Mesendoderm (in vitro differentiated cells): Measurements from ENCODE around the gene RARS2.
"Not testable (repeated sequence)": the region's sequence is repeated elsewhere in the genome, so short reads cannot be mapped to it uniquely, and the experiment has no call there.

Experiments used
- DNase-seq: peaks from one replicate; pipeline ENCODE4 v3.0.0; 2013
- H2AK5ac ChIP-seq: 2 replicates; pipeline ENCODE4 v1.6.1; 2013; ENCODE audit warnings: low read length, inconsistent platforms
- H2BK120ac ChIP-seq: 2 replicates; pipeline ENCODE4 v1.6.1; 2013; ENCODE audit warnings: low read depth, mild to moderate bottlenecking, low read length, moderate library complexity, mixed read lengths
- H2BK15ac ChIP-seq: replicated peaks from 2 replicates; pipeline ENCODE4 v1.6.1; 2013; ENCODE audit warnings: low read depth, mild to moderate bottlenecking, moderate library complexity
- H2BK5ac ChIP-seq: 2 replicates; pipeline ENCODE4 v1.6.1; 2013; ENCODE audit warnings: low read length, inconsistent platforms
- H3K18ac ChIP-seq: 2 replicates; pipeline ENCODE4 v1.6.1; 2013; ENCODE audit warnings: mild to moderate bottlenecking, low read length, mixed read lengths
- H3K23ac ChIP-seq: one replicate; pipeline ENCODE4 v1.6.1; 2013; ENCODE audit warnings: low read length
- H3K27ac ChIP-seq: 2 replicates; pipeline ENCODE4 v1.5.1; 2013; ENCODE audit warnings: low read depth, mild to moderate bottlenecking, inconsistent platforms, low read length, moderate library complexity
- H3K27me3 ChIP-seq: 2 replicates; pipeline ENCODE4 v1.6.1; 2013; ENCODE audit warnings: low read length, control low read depth, mild to moderate bottlenecking, inconsistent platforms; ENCODE audit not compliant: insufficient read depth, poor library complexity
- H3K36me3 ChIP-seq: 2 replicates; pipeline ENCODE4 v1.6.1; 2013; ENCODE audit warnings: low read length, inconsistent platforms; ENCODE audit not compliant: control insufficient read depth, insufficient read depth
- H3K4ac ChIP-seq: one replicate; pipeline ENCODE4 v1.6.1; 2013; ENCODE audit warnings: low read depth, mild to moderate bottlenecking, low read length, moderate library complexity
- H3K4me1 ChIP-seq: 2 replicates; pipeline ENCODE4 v1.6.1; 2013; ENCODE audit warnings: low read depth, low read length, inconsistent platforms; ENCODE audit not compliant: control insufficient read depth
- H3K4me2 ChIP-seq: 2 replicates; pipeline ENCODE4 v1.6.1; 2013; ENCODE audit warnings: low read length
- H3K4me3 ChIP-seq: 2 replicates; pipeline ENCODE4 v1.5.1; 2013; ENCODE audit warnings: mild to moderate bottlenecking, low read length
- H3K56ac ChIP-seq: one replicate; pipeline ENCODE4 v1.6.1; 2013; ENCODE audit warnings: low read length
- H3K79me1 ChIP-seq: 2 replicates; pipeline ENCODE4 v1.6.1; 2013; ENCODE audit warnings: low read length, inconsistent platforms
- H3K79me2 ChIP-seq: 2 replicates; pipeline ENCODE4 v1.6.1; 2013; ENCODE audit warnings: mild to moderate bottlenecking, low read length; ENCODE audit not compliant: control insufficient read depth, insufficient read depth
- H3K9ac ChIP-seq: 2 replicates; pipeline ENCODE4 v1.6.1; 2013; ENCODE audit warnings: low read length, inconsistent platforms
- H4K5ac ChIP-seq: one replicate; pipeline ENCODE4 v1.6.1; 2013; ENCODE audit warnings: low read length
- H4K8ac ChIP-seq: one replicate; pipeline ENCODE4 v1.6.1; 2013; ENCODE audit warnings: low read depth, mild to moderate bottlenecking, control low read depth, low read length, moderate library complexity
- WGBS: extraction: QIAGEN DNeasy Blood & Tissue Kit; methylation state at CpG from one replicate; pipeline ENCODE4 v1.1.7; 2013; ENCODE audit warnings: low lambda C conversion rate, missing lambda C conversion rate; ENCODE audit not compliant: insufficient coverage; ENCODE audit errors: extremely low coverage; 5-methylcytosine and 5-hydroxymethylcytosine counted together

RARS2 gene

DNA sequence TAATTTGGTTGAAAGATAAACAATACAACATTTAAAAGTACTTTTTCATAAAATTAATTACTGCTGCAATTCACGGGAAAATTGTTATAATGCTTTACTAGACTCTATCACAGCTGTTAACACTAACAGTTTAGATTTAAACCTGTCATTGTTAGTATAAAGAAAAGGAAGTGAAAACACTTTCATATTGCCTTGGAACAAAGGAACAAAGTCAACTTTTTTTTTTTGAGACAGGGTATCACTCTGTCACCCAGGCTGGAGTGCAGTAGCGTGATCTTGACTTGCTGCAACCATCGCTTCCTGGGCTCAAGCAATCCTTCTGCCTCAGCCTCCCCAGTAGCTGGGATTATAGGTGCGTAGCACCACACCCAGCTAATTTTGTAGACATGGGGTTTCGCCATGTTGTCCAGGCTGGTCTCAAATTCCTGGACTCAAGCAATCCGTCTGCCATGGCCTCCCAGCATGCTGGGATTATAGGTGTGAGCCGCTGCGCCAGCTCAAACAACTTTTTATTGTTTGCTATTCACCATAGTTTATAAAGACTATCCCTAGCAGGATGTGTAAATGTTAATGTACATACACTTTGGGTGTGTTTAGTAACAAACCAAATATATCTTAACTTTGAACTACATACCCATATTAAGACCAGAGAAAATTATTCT lies 94.9 kb downstream of the RARS2 start:
- Histone ChIP-seq H3K23ac (no peak overlapping the region), H3K79me2 (no peaks in the 10 kb centered on the region), H3K79me1 (no peaks in the 10 kb centered on the region), H2BK15ac (no peak overlapping the region), H3K56ac (no peak overlapping the region), H2AK5ac (no peak overlapping the region), H3K27ac (no peak overlapping the region), H3K9ac (no peak overlapping the region), H3K4me1 (no peaks in the 10 kb centered on the region), H3K27me3 (no peaks in the 10 kb centered on the region), H2BK5ac (no peak overlapping the region), H3K4me2 (no peak overlapping the region), H3K4me3 (no peak overlapping the region), H3K4ac (no peak overlapping the region), H3K18ac (no peak overlapping the region), H2BK120ac (no peak overlapping the region), H3K36me3 (no peaks in the 10 kb centered on the region), H4K8ac (no peak overlapping the region), H4K5ac (no peak overlapping the region)
- no peak for DNase-seq
- WGBS = no CpG with 5 or more reads among the region's 8 CpGs

DNA sequence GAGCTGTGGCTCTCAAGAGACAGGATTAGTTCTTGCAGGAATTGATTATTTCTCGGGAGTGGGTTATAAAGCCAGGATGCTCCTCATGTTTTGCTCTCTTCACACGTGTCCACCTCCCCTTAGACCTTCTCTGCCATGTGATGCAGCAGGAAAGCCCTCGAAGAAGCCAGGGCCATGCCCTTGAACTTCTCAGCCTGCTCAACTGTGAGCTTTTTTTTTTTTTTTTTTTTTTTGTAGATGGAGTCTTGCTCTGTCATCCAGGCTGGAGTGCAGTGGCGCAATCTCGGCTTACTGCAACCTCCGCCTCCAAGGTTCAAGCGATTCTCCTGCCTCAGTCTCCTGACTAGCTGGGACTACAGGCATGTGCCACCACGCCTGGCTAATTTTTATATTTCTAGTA lies 100.5 kb downstream of the RARS2 start:
- DNase-seq, H2BK5ac ChIP-seq, H3K79me1 ChIP-seq, H3K4ac ChIP-seq, H3K56ac ChIP-seq, H2BK120ac ChIP-seq, H3K4me3 ChIP-seq, H3K27ac ChIP-seq, H3K36me3 ChIP-seq, H3K4me2 ChIP-seq, H4K5ac ChIP-seq, H2AK5ac ChIP-seq, H3K23ac ChIP-seq, H3K9ac ChIP-seq, H4K8ac ChIP-seq, H3K27me3 ChIP-seq, H3K18ac ChIP-seq, H2BK15ac ChIP-seq, H3K79me2 ChIP-seq, H3K4me1 ChIP-seq: not testable (repeated sequence)
- WGBS = no CpG with 5 or more reads among the region's 8 CpGs

DNA sequence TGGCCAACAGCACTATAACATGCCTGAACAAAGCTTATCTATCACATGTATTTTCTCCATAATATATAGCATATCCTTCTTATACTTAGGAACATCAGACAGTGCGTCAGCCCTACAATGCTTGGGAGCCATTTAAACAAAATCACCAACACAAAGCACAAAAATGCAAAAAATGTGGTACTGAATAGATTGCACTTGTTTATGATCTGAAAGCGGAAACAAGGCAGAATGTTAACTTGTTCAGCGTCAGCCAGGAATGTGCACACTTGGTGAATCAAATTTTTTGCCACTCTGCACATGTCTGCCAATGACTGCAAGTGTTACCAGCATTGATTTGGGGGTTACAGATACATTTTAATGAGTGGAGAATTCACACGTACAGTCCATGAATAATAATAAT lies 102.2 kb downstream of the RARS2 start:
- Histone ChIP-seq H3K79me1 (no peaks in the 10 kb centered on the region), H3K4me1 (no peaks in the 10 kb centered on the region), H3K27me3 (no peaks in the 10 kb centered on the region), H3K56ac (no peak overlapping the region), H4K8ac (no peak overlapping the region), H2AK5ac (no peak overlapping the region), H3K36me3 (no peaks in the 10 kb centered on the region), H2BK120ac (no peak overlapping the region), H3K27ac (no peak overlapping the region), H3K23ac (no peak overlapping the region), H3K18ac (no peak overlapping the region), H3K4me3 (no peak overlapping the region), H3K4ac (no peak overlapping the region), H3K79me2 (no peaks in the 10 kb centered on the region), H4K5ac (no peak overlapping the region), H2BK5ac (no peak overlapping the region), H3K9ac (no peak overlapping the region), H3K4me2 (no peak overlapping the region), H2BK15ac (no peak overlapping the region)
- no peak for DNase-seq
- no CpG with 5 or more reads among the region's 4 CpGs for WGBS

DNA sequence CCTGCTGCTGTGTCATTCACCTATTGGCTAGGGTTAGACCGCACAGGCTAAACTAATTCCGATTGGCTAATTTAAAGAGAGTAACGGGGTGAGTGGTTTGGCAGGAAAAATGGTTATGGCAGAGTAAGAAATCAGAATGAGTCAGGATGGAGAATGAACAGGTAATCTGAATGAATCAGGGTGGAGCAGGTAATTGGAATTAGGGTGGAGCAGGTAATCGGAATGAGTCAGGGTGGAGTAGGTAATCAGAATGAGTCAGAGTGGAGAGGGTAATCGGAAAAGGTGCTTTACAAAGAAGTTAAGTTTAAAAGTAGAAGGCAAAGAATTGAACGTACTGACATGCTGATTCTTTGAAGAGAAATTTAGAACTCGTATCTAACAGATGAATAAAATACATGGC lies 105.3 kb downstream of the RARS2 start:
- Histone ChIP-seq H3K27ac (no peak overlapping the region), H2AK5ac (no peak overlapping the region), H3K4me1 (no peaks in the 10 kb centered on the region), H2BK5ac (no peak overlapping the region), H4K5ac (no peak overlapping the region), H3K56ac (no peak overlapping the region), H3K4me3 (no peak overlapping the region), H3K23ac (no peak overlapping the region), H3K36me3 (no peaks in the 10 kb centered on the region), H2BK15ac (no peak overlapping the region), H4K8ac (no peak overlapping the region), H3K18ac (no peak overlapping the region), H3K9ac (no peak overlapping the region), H3K27me3 (no peaks in the 10 kb centered on the region), H3K4me2 (no peak overlapping the region), H3K79me1 (no peaks in the 10 kb centered on the region), H2BK120ac (no peak overlapping the region), H3K79me2 (no peaks in the 10 kb centered on the region), H3K4ac (no peak overlapping the region)
- no peak for DNase-seq
- WGBS = no CpG with 5 or more reads among the region's 7 CpGs

DNA sequence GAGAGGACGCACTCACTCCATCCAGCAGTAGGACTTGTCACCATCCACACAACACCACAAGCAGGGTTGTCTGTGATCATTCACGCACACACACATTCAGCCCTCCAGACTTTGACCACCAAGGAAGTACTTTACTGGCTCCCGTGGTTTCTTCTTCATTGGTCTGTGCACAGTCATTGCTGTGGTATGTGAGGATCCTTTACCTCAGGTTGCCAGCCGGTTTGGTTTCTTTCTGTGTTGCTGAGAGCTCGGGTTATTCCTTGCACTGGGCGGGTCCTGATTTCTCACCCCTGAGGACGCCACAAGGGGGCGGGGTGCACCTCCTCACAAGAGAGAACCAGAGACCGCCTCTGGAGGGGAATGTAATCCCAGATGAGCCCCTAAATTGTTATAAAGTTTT lies 105.9 kb downstream of the RARS2 start:
- no peak overlapping the region for H3K9ac ChIP-seq
- no peak overlapping the region for H2AK5ac ChIP-seq
- no CpG with 5 or more reads among the region's 9 CpGs for WGBS
- H3K79me1 ChIP-seq = no peaks in the 10 kb centered on the region
- no peak overlapping the region for H3K18ac ChIP-seq
- no peak overlapping the region for H3K4ac ChIP-seq
- no peak overlapping the region for H2BK15ac ChIP-seq
- no peak overlapping the region for H4K8ac ChIP-seq
- no peak overlapping the region for H3K23ac ChIP-seq
- H3K4me3 ChIP-seq = no peak overlapping the region
- no peaks in the 10 kb centered on the region for H3K4me1 ChIP-seq
- no peak overlapping the region for H3K27ac ChIP-seq
- H4K5ac ChIP-seq = no peak overlapping the region
- no peak overlapping the region for H3K4me2 ChIP-seq
- no peak overlapping the region for H2BK5ac ChIP-seq
- H3K56ac ChIP-seq = no peak overlapping the region
- peak; percentile 94 for DNase-seq
- H3K79me2 ChIP-seq = no peaks in the 10 kb centered on the region
- no peaks in the 10 kb centered on the region for H3K27me3 ChIP-seq
- H3K36me3 ChIP-seq = no peaks in the 10 kb centered on the region
- no peak overlapping the region for H2BK120ac ChIP-seq

DNA sequence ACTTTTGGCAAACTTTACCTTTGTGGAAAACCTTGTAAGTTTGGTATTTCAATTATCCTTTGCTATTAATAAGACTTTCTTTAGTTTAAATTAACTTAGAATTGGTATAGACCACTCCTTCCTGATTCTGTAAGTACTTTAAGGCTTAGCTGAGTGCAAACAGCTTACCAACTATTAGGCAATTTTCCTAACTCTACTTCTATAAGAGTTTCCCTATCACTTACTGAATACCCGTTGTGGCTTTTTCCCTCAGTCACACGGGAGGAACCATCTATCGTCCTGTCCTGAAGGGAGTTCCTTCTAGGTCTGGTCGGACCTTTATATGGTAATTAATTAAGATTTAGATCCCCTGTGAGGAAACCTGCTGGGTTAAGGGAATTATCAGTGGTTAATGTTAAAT lies 107.4 kb downstream of the RARS2 start:
- Histone ChIP-seq H3K23ac (no peak overlapping the region), H3K4me3 (no peak overlapping the region), H2BK15ac (no peak overlapping the region), H3K27me3 (no peaks in the 10 kb centered on the region), H3K4me2 (no peak overlapping the region), H2BK120ac (no peak overlapping the region), H3K4ac (no peak overlapping the region), H4K8ac (no peak overlapping the region), H2BK5ac (no peak overlapping the region), H3K9ac (no peak overlapping the region), H4K5ac (no peak overlapping the region), H3K36me3 (no peaks in the 10 kb centered on the region), H2AK5ac (no peak overlapping the region), H3K27ac (no peak overlapping the region), H3K79me2 (no peaks in the 10 kb centered on the region), H3K18ac (no peak overlapping the region), H3K4me1 (no peaks in the 10 kb centered on the region), H3K79me1 (no peaks in the 10 kb centered on the region), H3K56ac (no peak overlapping the region)
- WGBS = no CpG with 5 or more reads among the region's 4 CpGs
- DNase-seq = no peak
